K562 (cell line): ENCODE results near the gene HSPB1. TPM values are rescaled to one million over a fixed set of nuclear protein-coding genes. Genes with fewer than 3 reads are reported as not detected.
A peak's percentile ranks its signal among the peaks of the same experiment; 100 is the strongest.

ENCODE experiments used
- GABPA ChIP-seq: fragments of 200-800 bp; sonication (Bioruptor generic); conservative IDR thresholded peaks from 2 replicates; pipeline ENCODE4 v1.6.1; 2016; ENCODE audit warnings: low read depth, missing genetic modification characterization, missing compliant biosample characterization
- HNRNPLL ChIP-seq: fragments of 200-400 bp; formaldehyde crosslinking; IDR thresholded peaks from 2 replicates; pipeline ENCODE4 v1.6.1; 2017; ENCODE audit warnings: low read length, low read depth, mild to moderate bottlenecking; ENCODE audit not compliant: poor library complexity, severe bottlenecking
- MAFG ChIP-seq: fragments of 450-650 bp; conservative IDR thresholded peaks from 2 replicates; pipeline ENCODE4 v1.6.1; 2016; ENCODE audit warnings: missing genetic modification characterization, missing compliant biosample characterization
- MAX ChIP-seq: sonication (generic); formaldehyde crosslinking; IDR thresholded peaks from 2 replicates; pipeline ENCODE4 v1.9.0; 2022; ENCODE audit warnings: mild to moderate bottlenecking, missing genetic modification reagents
- MEIS2 ChIP-seq: fragments of 450-650 bp; IDR thresholded peaks from 2 replicates; pipeline ENCODE4 v1.6.1; 2014; ENCODE audit warnings: mild to moderate bottlenecking; ENCODE audit not compliant: partially characterized antibody
- NBN ChIP-seq: fragments of 450-650 bp; IDR thresholded peaks from 2 replicates; pipeline ENCODE4 v1.6.1; 2016; ENCODE audit warnings: low read depth, mild to moderate bottlenecking
- SMARCB1 ChIP-seq: IDR thresholded peaks from 2 replicates; pipeline ENCODE4 v1.6.1; 2011; ENCODE audit warnings: improper control_type of control experiment, low read depth; ENCODE audit not compliant: insufficient read length
- TAL1 ChIP-seq: fragments of 450-650 bp; IDR thresholded peaks from 2 replicates; pipeline ENCODE4 v1.6.1; 2016; ENCODE audit warnings: mild to moderate bottlenecking
- TGIF2 ChIP-seq: sonication (generic); formaldehyde crosslinking; IDR thresholded peaks from 2 replicates; pipeline ENCODE4 v1.8.1; 2022; ENCODE audit warnings: mild to moderate bottlenecking, missing genetic modification reagents, moderate library complexity
- ZBED1 ChIP-seq: IDR thresholded peaks from 2 replicates; pipeline ENCODE4 v1.6.1; 2014
- ZFX ChIP-seq: sonication (generic); formaldehyde crosslinking; IDR thresholded peaks from 2 replicates; pipeline ENCODE4 v1.8.0; 2022; ENCODE audit warnings: mild to moderate bottlenecking, missing genetic modification reagents, moderate library complexity
- ZNF583 ChIP-seq: fragments of 250-450 bp; sonication (Bioruptor Pico); IDR thresholded peaks from 2 replicates; pipeline ENCODE4 v1.4.0; 2020
- polyA plus RNA-seq, 8 experiments: library from polyadenylated mRNA; depleted of rRNA in 4 of 8; stranded (reverse) in 5 of 8; unstranded in 3 of 8; fragments of >200 nt; fragmentation: Nextera tagmentation in 2 of 8; fragmentation: Illumina TruSeq in 1 of 8; extraction: Ambion mirVana in 2 of 8; extraction: Trizol in 1 of 8; gene quantifications; 2 replicates each; pipeline versions ENCODE4 v1.2.1 to v1.2.3, GENCODE V29; 2011 to 2014; ENCODE audit warnings: inconsistent platforms in 1 of 8, missing spikeins in 1 of 8
- total RNA-seq, 7 experiments: library from RNA; depleted of rRNA in 6 of 7; stranded (reverse); fragments of >200 nt in 6 of 7; fragmentation: Illumina TruSeq in 2 of 7; extraction: Trizol in 2 of 7; gene quantifications; 2 replicates each; pipeline versions ENCODE4 v1.2.1 to v1.2.3, GENCODE V29; 2011 to 2021; ENCODE audit warnings: low replicate concordance in 1 of 7
- TF ChIP-seq, protein P1 (sequence below): sonication (generic); IDR thresholded peaks from 2 replicates; pipeline ENCODE4 v1.6.1; 2016
- TF ChIP-seq, protein P2 (sequence below): fragments of 250-450 bp; sonication (Bioruptor Pico); IDR thresholded peaks from 2 replicates; pipeline ENCODE4 v1.5.0; 2020; ENCODE audit warnings: mild to moderate bottlenecking, borderline replicate concordance
- TF ChIP-seq, protein P3 (sequence below), 2 experiments: fragments of 450-650 bp in 1 of 2; sonication (generic) in 1 of 2; formaldehyde crosslinking in 1 of 2; IDR thresholded peaks; 2 replicates each; pipeline versions ENCODE4 v1.7.1 to v1.9.0; 2016 to 2022; ENCODE audit warnings: inconsistent platforms in 1 of 2, mild to moderate bottlenecking in 1 of 2, missing genetic modification reagents in 1 of 2

The HSPB1 gene
- total and polyA plus RNA-seq, 9 of the 15 experiments (the other 6 are each of a cell fraction or from before 2014, with no cell fraction given): 27.1 to 522 (median 138) TPM

GRCh38 chr7:76291351-76292212, 10.9 kb upstream of the HSPB1 start (continued):
- TF ChIP-seq, protein P1, sequence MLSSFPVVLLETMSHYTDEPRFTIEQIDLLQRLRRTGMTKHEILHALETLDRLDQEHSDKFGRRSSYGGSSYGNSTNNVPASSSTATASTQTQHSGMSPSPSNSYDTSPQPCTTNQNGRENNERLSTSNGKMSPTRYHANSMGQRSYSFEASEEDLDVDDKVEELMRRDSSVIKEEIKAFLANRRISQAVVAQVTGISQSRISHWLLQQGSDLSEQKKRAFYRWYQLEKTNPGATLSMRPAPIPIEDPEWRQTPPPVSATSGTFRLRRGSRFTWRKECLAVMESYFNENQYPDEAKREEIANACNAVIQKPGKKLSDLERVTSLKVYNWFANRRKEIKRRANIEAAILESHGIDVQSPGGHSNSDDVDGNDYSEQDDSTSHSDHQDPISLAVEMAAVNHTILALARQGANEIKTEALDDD: no peak
- TF ChIP-seq GABPA (tag) (no peak), ZBED1 (no peak), ZNF583 (CRISPR knock-in tag) (no peak), MAFG (tag) (no peak), MAX (peak; percentile 77), SMARCB1 (no peak), NBN (peak; percentile 87), ZFX (CRISPR knock-in tag) (peak; percentile 57; the same call in 1 of the 2 replicates), TAL1 (peak; percentile 53), HNRNPLL (no peak), TGIF2 (CRISPR knock-in tag) (no peak), MEIS2 (peak; percentile 95)
- TF ChIP-seq, protein P2, sequence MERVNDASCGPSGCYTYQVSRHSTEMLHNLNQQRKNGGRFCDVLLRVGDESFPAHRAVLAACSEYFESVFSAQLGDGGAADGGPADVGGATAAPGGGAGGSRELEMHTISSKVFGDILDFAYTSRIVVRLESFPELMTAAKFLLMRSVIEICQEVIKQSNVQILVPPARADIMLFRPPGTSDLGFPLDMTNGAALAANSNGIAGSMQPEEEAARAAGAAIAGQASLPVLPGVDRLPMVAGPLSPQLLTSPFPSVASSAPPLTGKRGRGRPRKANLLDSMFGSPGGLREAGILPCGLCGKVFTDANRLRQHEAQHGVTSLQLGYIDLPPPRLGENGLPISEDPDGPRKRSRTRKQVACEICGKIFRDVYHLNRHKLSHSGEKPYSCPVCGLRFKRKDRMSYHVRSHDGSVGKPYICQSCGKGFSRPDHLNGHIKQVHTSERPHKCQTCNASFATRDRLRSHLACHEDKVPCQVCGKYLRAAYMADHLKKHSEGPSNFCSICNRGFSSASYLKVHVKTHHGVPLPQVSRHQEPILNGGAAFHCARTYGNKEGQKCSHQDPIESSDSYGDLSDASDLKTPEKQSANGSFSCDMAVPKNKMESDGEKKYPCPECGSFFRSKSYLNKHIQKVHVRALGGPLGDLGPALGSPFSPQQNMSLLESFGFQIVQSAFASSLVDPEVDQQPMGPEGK (CRISPR knock-in tag): no peak
- TF ChIP-seq, protein P3, sequence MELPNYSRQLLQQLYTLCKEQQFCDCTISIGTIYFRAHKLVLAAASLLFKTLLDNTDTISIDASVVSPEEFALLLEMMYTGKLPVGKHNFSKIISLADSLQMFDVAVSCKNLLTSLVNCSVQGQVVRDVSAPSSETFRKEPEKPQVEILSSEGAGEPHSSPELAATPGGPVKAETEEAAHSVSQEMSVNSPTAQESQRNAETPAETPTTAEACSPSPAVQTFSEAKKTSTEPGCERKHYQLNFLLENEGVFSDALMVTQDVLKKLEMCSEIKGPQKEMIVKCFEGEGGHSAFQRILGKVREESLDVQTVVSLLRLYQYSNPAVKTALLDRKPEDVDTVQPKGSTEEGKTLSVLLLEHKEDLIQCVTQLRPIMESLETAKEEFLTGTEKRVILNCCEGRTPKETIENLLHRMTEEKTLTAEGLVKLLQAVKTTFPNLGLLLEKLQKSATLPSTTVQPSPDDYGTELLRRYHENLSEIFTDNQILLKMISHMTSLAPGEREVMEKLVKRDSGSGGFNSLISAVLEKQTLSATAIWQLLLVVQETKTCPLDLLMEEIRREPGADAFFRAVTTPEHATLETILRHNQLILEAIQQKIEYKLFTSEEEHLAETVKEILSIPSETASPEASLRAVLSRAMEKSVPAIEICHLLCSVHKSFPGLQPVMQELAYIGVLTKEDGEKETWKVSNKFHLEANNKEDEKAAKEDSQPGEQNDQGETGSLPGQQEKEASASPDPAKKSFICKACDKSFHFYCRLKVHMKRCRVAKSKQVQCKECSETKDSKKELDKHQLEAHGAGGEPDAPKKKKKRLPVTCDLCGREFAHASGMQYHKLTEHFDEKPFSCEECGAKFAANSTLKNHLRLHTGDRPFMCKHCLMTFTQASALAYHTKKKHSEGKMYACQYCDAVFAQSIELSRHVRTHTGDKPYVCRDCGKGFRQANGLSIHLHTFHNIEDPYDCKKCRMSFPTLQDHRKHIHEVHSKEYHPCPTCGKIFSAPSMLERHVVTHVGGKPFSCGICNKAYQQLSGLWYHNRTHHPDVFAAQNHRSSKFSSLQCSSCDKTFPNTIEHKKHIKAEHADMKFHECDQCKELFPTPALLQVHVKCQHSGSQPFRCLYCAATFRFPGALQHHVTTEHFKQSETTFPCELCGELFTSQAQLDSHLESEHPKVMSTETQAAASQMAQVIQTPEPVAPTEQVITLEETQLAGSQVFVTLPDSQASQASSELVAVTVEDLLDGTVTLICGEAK (IDR thresholded peaks at IDR 0.05): 0 out of 2 replicates have a peak, but pooled peaks have one; percentile 20
- TF ChIP-seq, protein P3 (CRISPR knock-in tag; IDR thresholded peaks at IDR 0.05): no peak
